ENCODE results near the gene AHRR. TPM values are rescaled to one million over a fixed set of nuclear protein-coding genes. Genes with fewer than 3 reads are reported as not detected.

AHRR gene
- total RNA-seq, 1 experiment from 2014 or later, result 2.2 TPM

- Histone ChIP-seq H4K91ac (ENCODE audit: insufficient read length, low read depth, low read length) (no peak overlapping the region), H3K9ac (ENCODE audit: extremely low read depth, insufficient read length, low read length) (no peak overlapping the region), H3T11ph (ENCODE audit: low read length) (no peak overlapping the region), H3K23me2 (ENCODE audit: insufficient read length, low read depth, low read length, poor library complexity, severe bottlenecking) (no peaks in the 10 kb centered on the region), H4K20me1 (ENCODE audit: control insufficient read depth, insufficient read depth, insufficient read length) (no peaks in the 10 kb centered on the region), H4K8ac (replicated peaks; ENCODE audit: insufficient read length, low read depth, low read length) (no peak overlapping the region), H3K56ac (ENCODE audit: insufficient read length, low read depth, low read length) (no peak overlapping the region), H2BK5ac (ENCODE audit: insufficient read length, low read length) (no peak overlapping the region), H3K18ac (ENCODE audit: insufficient read length, low read depth, low read length) (no peak overlapping the region), H2BK120ac (ENCODE audit: low read depth, low read length, poor library complexity, severe bottlenecking) (no peak overlapping the region), H2AFZ (ENCODE audit: low read length) (no peak overlapping the region), H3K14ac (ENCODE audit: insufficient read depth, low read length) (no peak overlapping the region; the same call in 1 of the 2 replicates), H3K4ac (ENCODE audit: low read depth, low read length) (no peak overlapping the region), H2BK20ac (ENCODE audit: low read depth, low read length, poor library complexity, severe bottlenecking) (no peak overlapping the region), H2AK5ac (ENCODE audit: insufficient read length, low read length) (no peak overlapping the region), H3K4me1 (ENCODE audit: insufficient read depth, low read length) (no peaks in the 10 kb centered on the region), H2BK15ac (ENCODE audit: low read depth, low read length) (no peak overlapping the region), H3K27me3 (ENCODE audit: insufficient read depth, low read length) (no peaks in the 10 kb centered on the region), H4K5ac (ENCODE audit: insufficient read length, low read depth, low read length) (no peak overlapping the region), H3K79me1 (ENCODE audit: insufficient read depth, low read depth, low read length, poor library complexity, severe bottlenecking) (no peaks in the 10 kb centered on the region), H3K9me3 (ENCODE audit: control insufficient read depth, low read depth, low read length) (no peaks in the 10 kb centered on the region), H2BK12ac (ENCODE audit: insufficient read length, low read depth, low read length) (no peak overlapping the region), H3K4me2 (ENCODE audit: insufficient read depth, insufficient read length, low read length) (no peak overlapping the region), H3K23ac (ENCODE audit: insufficient read length, low read depth, low read length) (no peak overlapping the region), H3K27ac (ENCODE audit: insufficient read length, low read depth, low read length) (no peak overlapping the region), H3K79me2 (ENCODE audit: insufficient read depth, low read length) (no peaks in the 10 kb centered on the region)
- TF ChIP-seq CTCF (conservative IDR thresholded peaks at IDR 0.05), result no peak
- Mint-ChIP-seq H3K9me3 (peaks cover 0 to 4% of the 10 kb centered on the region in 2 experiments; a peak in 1 of 5 replicates), H3K4me3 (no peak overlapping the region), H3K4me1 (peaks cover 3 to 5% of the 10 kb centered on the region in 2 experiments; a peak in 3 of 4 replicates), H3K27me3 (ENCODE audit: low read depth) (peaks cover 39% of the 10 kb centered on the region), H3K27ac (no peak overlapping the region), H3K36me3 (ENCODE audit: insufficient read depth in 1 of 3, low read depth in 3 of 3) (no peaks in the 10 kb centered on the region)
- DNase-seq, result no peak
- no CpG with 5 or more reads among the region's 5 CpGs for WGBS (ENCODE audit: extremely low coverage, insufficient read length, low lambda C conversion rate)
Observed at GRCh38 chr5:334903-335739, 13.6 kb downstream of the AHRR start.
